Fibroblast of skin of back (primary cell): ENCODE measurements around the gene NAPB.
"Not testable (repeated sequence)": the region's sequence is repeated elsewhere in the genome, so short reads cannot be mapped to it uniquely, and the experiment has no call there.

Experiments
- DNase-seq: peaks from one replicate; pipeline ENCODE4 v3.0.0-alpha.2; 2013

NAPB gene

DNA sequence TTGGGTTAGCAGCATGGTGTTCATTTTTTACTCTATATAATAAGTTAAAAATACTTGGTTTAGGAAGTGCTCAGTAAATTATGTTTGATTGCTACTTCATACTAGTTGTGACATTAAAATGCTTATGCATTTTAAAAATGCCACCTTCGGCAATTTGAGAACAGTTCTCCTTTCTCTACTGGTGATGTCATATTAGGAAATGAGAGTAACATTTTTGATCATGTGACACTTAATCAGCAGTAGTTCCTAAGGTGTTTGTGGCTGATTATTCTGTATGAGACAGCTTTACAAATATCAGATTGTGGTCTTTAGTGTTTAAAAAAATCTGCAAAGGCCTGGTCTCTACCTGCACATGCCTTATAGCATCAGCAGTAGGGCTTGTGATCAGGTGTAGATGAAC, 54.9 kb downstream of the NAPB start:
- DNase-seq: no peak

DNA sequence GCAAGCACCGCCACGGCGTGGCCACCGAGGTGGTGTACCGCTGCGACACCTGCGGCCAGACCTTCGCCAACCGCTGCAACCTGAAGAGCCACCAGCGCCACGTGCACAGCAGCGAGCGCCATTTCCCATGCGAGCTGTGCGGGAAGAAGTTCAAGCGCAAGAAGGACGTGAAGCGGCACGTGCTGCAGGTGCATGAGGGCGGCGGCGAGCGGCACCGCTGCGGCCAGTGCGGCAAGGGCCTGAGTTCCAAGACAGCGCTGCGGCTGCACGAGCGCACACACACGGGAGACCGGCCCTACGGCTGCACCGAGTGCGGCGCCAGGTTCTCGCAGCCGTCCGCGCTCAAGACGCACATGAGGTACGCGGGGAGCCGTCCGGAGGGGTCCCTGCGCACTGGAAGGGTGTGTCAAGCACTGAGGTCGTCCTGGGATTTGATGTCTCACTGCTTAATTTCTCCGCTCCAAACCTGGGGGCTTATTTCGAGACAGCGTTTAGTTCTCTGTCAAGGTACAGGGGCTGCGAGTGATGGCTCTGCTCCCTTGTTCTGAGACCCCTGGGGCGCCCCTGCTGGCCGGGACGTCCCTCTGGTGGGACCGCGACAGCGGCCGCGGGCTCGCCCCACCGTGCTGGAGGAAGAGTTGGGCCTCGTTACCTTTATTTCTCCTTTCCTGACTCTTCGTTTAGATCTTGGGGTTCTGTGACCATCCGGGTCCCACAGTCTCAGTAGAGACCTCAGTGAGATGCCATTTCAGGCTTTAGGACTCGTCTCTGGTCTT, 55.7 kb downstream of the NAPB start:
- no peak for DNase-seq

DNA sequence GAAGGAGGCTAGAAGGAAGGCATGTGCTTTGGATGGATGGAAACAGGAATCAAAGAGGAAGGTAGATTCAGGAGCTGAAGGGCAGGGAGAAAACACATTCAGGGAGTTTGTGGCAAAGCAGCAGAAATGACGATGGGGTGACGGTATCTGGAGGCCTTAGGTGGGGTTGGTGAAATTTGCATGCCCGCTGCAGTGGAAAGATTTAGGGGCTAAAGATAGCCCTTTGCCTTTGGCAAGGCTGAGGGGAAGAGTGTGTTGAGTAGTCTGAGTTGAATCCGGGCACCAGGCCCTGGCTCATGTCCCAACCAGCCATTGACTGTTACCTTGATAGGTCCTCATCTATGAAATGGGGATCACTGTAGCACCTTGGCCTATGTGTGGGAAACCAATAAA, 58.0 kb downstream of the NAPB start:
- DNase-seq: no peak

DNA sequence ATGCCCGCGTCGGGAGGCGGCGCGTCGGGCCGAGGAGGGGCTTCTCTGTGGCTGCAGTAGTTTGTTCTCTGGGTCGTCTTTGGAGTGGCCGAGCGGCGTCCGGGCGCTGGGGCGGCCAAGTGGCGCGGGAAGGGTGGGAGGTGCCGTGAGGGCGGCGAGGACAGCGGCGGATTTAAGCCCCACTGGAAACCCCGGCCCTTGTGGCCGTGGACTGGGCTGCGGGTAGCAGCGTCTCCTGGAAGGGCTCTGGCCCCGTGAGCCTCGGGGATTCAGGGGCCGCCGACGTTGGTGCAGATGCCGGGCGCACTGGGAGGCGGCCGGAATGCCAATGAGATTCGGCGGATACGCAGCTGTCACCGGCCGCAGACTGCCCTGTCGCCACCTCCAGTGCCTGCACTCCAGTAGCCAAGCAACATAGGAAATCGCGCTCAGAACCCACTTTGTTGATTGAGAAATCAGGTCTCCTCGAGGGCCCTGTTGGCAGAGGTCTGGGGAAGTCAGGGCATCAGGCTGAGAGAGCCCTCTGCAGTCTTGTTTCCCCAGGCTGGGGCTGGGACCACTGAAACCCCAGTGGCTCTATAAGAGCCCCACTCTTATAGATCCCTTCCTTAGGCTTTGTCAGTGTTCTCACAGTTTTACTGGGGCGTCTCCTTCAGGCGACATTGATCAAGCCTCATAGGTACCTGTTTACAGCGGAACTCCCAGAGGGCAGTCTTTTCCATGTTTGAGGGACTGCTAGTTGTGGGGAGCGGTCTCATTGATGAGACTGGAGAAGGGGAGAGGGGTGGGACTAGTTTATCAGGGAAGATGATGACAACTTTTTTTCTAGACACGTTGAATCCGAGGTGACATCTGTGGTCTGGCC, 58.7 kb downstream of the NAPB start:
- peak; percentile 27 for DNase-seq

DNA sequence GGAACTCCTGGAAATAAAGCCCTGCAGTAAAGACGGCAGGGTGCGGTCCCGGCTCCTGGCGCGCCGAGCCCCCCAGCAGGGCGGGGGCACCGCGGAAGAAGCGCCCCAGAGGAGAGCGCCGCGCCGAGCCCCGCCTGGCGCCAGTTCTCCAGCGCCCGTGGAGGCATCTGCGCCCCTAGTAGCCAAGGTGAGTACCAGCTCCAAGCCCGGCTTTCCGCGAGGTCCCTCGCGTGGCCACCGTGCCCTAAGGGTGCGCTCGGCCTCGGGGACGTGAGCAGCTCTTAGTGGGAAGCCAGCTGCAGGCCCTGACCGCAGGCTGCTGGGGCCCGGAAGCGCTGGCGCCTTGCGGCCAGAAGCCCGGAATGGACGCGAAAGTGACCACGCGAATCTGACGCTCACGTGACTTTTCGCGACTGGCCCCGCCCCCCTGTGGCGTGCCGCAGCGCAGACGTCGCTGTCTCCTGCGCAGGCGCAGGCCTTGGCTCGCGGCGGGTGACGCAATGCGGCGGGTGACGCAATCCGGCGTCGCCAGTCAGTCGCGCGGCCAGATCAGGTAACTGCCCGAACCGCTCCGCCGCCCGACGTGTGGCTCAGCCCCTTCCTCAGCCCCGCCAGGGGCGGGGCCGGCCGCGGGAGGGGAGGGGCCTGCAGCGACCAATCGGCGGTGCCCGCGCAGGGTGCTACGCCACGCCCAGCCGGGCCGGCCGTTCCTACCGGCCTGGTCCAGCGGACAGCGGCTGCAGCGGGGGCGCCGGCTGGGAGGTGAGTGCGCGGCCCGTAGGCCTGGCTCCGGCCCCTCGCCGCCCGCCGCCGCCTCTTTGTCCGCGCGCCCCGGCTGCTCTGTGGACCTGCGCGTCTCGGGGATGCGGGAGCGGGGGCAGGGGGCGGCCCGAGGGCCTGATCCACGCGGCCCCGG, 59.6 kb downstream of the NAPB start, which contains the start of gene GZF1:
Gene GZF1 (plus strand): TSS at position 707 of the 916 bp plus-strand sequence. CDS start 2,202 bp downstream, outside the sequence.
- peak; percentile 96 for DNase-seq

DNA sequence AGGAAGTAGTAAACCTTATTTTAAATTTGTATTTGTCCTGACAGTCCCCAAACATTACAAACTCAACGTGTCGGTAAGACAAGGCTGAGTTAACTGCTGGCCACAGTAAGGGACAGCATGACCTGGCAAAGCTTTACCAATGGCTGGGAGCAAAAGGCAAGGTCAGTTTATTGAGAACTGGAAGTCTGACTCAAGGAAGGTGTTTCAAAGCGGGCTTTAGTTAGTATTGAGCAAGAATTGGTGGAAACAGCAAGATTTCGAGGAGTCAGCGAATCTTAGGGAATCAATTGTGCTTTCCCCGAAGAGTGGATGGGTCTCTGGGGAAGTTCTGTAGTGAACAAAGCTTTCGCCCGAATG, 60.2 kb downstream of the NAPB start:
- no peak for DNase-seq

DNA sequence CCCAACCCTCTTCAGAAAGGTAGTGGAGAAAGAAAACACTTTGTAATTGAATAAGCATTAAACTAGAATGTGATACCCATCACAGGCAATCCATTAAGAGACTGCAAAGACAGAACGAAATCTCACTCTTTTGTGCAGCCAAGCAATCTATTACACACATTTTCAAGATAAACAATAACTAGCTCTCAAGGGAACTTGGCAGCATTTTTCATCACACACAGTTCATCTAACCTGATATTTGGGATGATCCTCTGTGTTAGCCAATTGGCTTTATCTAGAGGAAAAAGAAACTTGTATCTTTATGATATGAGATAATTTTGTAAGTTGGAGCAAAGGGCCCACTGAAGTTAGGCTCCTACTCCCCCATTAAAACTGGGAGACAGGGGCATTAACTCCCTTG, 60.8 kb downstream of the NAPB start:
- no peak for DNase-seq

DNA sequence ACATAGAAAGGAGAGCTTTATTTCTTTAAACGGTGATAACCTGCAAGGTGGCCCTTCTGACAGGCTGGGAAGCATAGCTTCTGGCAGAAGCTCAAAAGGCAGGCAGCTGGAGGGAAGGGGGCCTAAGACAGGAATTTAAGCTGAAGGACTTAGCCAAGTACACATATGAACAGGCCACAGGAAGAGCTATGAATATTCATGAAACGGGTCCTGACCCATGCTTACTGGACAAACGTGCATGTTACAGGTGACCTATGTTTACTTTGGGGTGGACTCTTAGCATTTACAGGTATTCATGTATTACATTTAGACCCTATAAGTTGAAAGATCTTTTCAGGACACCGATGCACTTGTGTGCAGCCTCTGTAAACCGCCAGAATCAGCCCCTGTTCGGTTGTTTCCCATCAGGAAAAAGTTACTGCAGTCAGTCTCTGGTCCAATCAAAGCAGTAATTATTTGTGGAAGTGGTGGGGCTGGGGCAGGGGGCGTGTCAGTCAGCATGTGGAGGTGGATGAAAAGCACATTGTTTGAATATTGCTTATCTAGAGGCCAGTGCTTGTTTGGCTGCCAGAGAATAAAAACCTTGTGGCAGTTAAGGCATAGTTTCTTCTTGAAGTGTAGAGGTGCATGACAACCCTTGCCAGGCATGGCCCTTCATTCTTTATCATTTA, 62.2 kb downstream of the NAPB start:
- DNase-seq: no peak

DNA sequence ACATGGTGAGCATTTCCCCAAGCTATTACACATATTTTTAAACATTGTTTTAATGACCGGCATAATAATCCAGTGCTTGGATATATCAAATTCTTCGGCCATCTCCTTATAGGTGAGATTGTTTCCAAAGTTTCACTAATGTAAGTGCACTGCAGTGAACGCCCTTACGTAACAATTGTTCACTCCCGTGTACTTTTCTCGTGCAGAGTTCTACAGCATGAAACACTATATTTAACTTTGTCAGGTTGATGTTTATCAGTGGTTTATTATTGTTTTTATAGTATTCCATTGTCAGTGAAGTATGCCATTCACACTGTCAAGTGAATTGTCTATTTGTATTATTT, 62.8 kb downstream of the NAPB start:
- no peak for DNase-seq

DNA sequence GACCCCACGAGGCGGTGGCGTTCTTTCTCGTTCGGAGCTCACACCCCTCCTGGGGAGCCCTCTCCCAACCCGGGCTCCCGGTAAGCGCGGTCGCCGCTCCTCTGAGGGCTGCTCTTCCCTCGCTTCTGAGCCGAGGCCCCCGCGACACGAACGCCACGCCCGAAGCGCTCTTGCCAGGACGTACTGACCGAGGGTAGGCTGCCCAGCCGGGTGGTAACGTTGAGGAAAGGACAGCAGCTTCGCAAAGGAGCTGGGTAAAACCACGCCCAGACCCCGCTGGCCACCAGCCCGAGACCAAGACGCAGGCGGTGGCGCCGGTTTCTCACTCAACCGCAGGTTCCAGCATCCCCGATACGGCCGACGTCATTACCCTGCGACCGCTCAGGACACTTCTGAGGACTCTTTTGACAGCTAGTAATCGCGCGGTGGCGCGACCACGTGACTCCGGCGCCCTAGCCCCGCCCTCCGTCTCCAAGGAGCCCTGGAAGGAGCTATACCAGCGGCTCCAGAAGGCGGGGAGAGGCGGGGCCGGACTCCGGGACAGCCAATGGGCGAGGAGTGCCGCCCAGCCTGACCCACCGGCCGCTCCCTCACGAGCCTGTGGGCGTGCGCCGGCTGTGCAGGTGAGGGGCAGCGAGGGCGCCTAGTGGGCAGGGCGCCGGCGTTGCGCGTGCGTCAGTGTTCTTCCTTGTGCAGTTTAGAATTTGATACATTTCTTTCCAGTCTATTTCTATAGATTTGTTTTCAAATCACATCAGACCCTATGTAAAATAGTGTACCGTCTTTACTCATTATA, 63.3 kb downstream of the NAPB start:
- peak; percentile 100 for DNase-seq

DNA sequence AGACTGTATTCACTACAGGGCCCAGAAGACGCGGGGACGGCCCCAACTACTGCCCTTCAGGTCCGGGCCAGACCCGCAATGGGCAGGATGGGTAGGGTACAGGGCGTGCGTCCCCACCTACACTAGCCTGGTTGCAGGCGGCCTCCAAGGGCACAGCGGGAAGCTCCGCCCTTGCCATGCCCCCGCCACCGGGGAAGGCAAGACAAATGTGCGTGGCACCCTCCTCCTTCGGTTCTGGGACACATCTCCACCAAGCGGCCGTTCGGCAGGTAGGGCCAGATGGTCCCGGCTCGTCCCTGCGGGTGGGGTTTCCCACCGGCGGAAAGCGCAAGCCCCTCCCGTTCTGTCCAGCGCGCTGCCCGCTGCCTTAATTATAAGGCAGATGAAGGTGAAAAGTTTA, 65.1 kb downstream of the NAPB start:
- no peak for DNase-seq

DNA sequence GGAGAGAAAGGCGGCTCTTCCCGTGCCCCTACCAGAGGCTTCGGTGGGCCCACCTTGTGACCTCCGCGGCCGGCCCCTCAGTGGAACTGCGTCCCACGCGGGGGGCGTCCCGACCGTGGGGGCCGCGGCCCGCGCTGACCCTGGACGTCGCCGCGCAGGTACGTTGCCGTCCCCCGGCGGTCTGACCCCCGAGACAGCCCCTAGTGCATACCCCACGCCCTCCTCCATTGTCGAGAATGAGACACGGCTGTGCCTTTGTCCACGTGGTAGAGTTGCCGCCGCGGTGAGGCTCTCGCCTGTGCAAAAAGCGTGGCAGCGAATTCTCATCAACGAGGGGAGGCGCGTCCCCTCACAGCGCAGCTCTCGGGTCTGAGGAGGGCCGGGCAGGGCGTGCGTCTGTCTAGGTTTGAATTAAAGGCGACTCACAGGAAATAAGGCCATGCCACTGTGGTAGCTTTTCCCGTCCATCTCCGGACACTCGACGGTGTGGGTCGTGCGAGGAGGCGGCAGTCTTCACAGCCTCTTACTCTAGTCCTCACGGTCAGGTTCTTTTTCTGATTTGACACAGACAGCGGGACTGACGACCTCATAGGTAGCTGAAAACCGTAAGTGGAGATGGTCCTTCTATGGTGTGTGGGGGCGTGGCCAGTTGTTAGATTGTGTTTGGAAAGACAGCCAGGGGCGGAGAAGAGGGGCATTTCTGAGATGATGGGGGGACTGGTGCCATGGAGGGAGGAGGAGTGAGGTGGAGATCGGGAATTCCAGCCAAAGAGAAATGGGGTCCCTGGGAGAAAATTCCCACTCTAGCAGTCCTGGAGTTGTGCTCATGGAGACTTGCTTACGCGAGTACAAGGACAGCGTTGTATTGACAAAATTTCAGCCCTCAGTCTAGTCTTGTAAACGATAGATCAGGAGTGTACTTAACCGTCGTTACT, 70.1 kb downstream of the NAPB start:
- peak; percentile 49 for DNase-seq

DNA sequence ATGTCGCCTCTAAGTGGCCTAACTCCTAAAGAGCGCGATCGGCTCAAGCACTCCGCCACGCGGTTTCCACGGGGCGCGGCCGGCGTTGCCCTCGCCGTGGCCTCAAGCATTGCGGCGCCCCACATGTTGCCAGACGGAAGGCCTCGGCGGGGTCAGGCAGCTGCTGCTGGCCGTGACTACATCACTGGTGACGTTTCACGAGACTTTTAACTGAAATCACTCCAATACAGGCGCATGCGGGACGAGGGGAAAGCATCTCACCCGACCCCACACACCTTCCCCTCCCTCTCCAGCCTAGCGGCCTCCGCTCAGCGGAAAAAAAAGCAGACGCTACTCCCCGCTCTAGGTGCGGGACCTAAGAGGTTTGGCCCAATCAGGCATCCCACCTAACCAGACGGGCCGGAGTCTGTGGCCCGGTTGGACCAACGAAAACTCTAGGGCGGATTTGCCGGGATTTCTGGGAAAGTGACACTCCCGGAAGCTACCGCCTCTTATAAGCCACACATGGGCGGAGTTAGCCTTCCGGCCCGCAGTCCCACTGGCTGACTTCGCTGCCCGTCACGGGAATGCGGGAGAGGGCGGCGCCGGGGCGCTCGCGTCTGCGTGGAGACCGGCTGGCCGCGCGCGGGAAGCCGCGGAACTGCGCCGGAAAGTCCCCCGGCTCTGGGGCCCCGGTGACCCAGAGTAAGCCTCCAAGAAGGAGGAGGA, 70.9 kb downstream of the NAPB start, which contains the start of gene NXT1:
Gene NXT1 (plus strand): TSS at position 596 of the 708 bp plus-strand sequence. CDS start 3,251 bp downstream, outside the sequence.
- peak; percentile 99 for DNase-seq

DNA sequence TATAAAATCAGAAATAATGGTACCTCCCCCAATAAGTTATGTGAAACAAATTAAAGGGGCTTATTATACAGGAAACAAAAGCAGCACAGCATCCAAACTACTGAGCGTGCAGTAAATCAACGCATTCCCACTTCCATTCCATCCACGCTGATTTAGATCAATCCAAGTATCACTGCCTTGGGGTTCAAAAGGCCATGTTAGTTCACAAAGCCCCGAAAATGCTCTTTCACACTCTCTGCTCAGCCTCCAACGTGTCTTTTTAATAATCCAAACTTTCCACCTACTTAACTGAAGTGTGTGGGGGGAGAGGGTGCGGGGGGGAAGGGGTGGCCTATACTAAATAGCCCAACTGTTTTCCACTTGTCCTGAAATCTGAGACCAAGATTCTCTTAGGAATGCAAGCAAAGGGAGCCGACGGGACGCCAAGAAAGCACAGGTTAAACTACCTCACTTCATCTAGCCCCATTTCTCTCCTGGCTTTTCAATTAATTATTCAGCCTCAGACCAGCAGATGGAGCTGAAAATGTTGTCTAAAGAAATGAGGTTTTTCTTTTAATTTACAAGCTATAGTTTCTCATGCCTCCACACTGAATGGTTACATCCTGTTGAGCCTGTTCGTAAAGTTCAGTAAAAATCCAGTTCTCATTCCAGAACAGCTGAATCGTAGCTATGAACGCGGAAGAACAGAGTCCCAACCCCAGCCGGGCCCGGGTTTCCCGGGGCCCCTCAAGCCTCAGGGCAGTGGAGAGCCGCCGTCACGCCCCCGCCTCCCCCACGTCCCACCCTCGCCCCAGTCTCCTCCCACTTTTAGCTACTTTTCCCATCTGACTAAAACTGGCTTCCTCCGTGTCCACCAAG, 71.7 kb downstream of the NAPB start:
- DNase-seq: peak; percentile 87

DNA sequence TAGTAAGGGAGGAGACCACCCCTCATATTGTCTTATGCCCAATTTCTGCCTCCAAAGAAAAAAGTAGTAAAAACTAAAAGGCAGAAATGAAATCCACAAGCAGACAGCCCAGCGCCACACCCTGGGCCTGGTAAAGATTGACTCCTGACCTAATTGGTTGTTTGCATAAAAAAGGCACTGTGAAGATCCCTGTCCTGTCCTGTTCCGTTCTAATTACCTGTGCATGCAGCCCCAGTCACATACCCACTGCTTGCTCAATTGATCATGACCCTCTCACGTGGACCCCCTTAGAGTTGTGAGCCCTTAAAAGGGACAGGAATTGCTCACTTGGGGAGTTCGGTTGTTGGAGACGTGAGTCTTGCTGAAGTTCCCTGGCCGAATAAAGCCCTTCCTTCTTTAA, 72.8 kb downstream of the NAPB start:
- DNase-seq: not testable (repeated sequence)

DNA sequence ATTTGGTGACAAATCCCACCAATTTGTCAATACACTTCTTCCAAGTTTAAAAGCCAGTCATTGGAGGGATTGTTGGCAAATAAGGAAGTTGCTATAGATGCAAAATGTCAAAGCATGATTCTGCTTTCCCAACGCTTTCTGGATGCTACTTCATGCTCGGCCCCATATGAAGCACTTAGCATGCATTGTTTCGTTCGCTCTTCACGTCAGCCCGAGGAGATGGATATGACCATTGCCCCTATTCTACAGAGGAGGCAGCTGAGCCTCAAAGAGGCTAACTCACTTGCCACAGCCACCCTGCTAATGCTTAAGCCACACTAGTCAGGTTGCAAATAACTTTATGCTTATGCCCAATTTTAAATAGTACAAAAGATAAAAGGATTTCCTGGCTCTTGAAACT, 73.5 kb downstream of the NAPB start:
- no peak for DNase-seq

DNA sequence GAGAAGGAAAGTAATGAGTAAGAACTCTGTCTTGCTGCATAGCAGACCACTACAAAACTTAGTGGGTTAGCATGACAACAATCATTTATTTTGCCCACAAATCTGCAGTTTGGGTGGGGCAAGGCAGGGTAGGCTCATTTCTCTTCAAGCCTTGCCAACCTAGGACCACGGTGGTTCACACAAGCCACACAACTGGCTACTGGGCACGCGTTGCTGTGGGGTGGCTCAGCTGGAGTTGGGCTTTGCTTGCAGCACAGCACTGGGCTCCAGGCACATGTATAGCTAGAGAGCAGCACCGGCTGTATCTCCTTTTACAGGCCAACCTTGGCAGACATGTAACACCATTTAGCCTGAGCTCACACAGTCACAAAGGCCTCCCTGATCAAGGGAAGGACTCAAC, 75.3 kb downstream of the NAPB start:
- DNase-seq: no peak

DNA sequence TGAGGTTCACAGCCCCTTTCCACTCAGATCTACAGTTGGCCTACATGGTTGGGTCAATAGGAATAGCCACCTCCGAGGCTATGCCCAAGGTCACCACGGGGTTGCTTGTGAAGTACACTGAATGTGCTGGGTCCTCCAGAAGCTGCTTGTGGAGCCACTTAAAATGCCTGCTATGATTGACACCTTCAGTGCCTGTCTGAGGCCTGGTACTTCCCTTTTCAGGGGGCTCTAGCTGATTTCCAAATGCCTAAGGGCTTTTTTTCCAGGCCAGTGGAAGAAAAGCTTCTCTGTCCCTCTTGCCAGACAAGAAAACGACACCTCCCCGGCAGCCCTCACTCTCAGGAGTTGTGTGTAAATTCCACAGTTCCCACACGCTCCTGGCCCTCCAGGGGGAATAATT, 77.0 kb downstream of the NAPB start:
- DNase-seq: no peak
